ENCODE data around the gene TRAFD1.

- TF ChIP-seq CTCF (IDR thresholded peaks at IDR 0.05 in 4 of 5, conservative IDR thresholded peaks at IDR 0.05 in 1 of 5) (no peak), POLR2A (IDR thresholded peaks at IDR 0.05) (no peak)
Observed at GRCh38 chr12:112161711-112162110, 36.4 kb downstream of the TRAFD1 start.
